CD14-positive monocyte (primary cell): ENCODE data around the gene ZNF488. TPM values are rescaled to one million over a fixed set of nuclear protein-coding genes. Genes with fewer than 3 reads are reported as not detected.
"Not testable (repeated sequence)": the region's sequence is repeated elsewhere in the genome, so short reads cannot be mapped to it uniquely, and the experiment has no call there.

Source experiments
- DNase-seq, 3 donors: peaks; one replicate each; pipeline ENCODE4 v3.0.0-alpha.2; 2011 to 2022
- H2AFZ ChIP-seq: 2 replicates; pipeline ENCODE4 v1.6.0; 2012; ENCODE audit warnings: mild to moderate bottlenecking, low read depth, low read length, inconsistent platforms; ENCODE audit not compliant: insufficient read depth, poor library complexity, severe bottlenecking
- H3K27ac ChIP-seq, 2 donors: 1 replicate in 1 of 2; 2 replicates in 1 of 2; pipeline ENCODE4 v1.5.1; 2012 to 2013; ENCODE audit warnings: low read length in 2 of 2, control low read depth in 1 of 2, inconsistent platforms in 1 of 2, low read depth in 1 of 2, mild to moderate bottlenecking in 1 of 2
- H3K27me3 ChIP-seq, 2 donors: one replicate each; pipeline versions ENCODE4 v1.6.0 to v1.6.1; 2011 to 2013; ENCODE audit warnings: low read length in 2 of 2; ENCODE audit not compliant: control insufficient read depth in 2 of 2, insufficient read depth in 2 of 2
- H3K36me3 ChIP-seq, 2 donors: replicated peaks in 1 of 2; 1 replicate in 1 of 2; 2 replicates in 1 of 2; pipeline versions ENCODE4 v1.5.1 to v1.6.1; 2012 to 2013; ENCODE audit warnings: low read length in 2 of 2, control low read depth in 1 of 2, inconsistent platforms in 1 of 2, mild to moderate bottlenecking in 1 of 2; ENCODE audit not compliant: insufficient read depth in 2 of 2, control insufficient read depth in 1 of 2
- H3K4me1 ChIP-seq, 2 donors: 1 replicate in 1 of 2; 2 replicates in 1 of 2; pipeline versions ENCODE4 v1.5.1 to v1.6.1; 2012 to 2013; ENCODE audit warnings: low read length in 2 of 2, control low read depth in 1 of 2, inconsistent platforms in 1 of 2, mild to moderate bottlenecking in 1 of 2, moderate library complexity in 1 of 2; ENCODE audit not compliant: insufficient read depth in 2 of 2, control insufficient read depth in 1 of 2
- H3K4me2 ChIP-seq: replicated peaks from 2 replicates; pipeline ENCODE3; 2012; ENCODE audit warnings: low read length, moderate library complexity, mild to moderate bottlenecking; ENCODE audit not compliant: poor library complexity, severe bottlenecking; ENCODE audit errors: extremely low read depth
- H3K4me3 ChIP-seq, 3 experiments: fragments of 200-600 bp in 1 of 3; sonication (generic) in 1 of 3; replicated peaks in 1 of 3; 1 replicate in 2 of 3; 2 replicates in 1 of 3; pipeline ENCODE4 v1.5.1; 2011 to 2013; ENCODE audit warnings: low read length in 3 of 3, mild to moderate bottlenecking in 3 of 3, control low read depth in 2 of 3, low read depth in 2 of 3, inconsistent platforms in 1 of 3, moderate library complexity in 1 of 3
- H3K79me2 ChIP-seq: 2 replicates; pipeline ENCODE4 v1.6.0; 2012; ENCODE audit warnings: mild to moderate bottlenecking, control low read depth, inconsistent platforms, low read length, moderate library complexity; ENCODE audit not compliant: insufficient read depth
- H3K9ac ChIP-seq: 2 replicates; pipeline ENCODE4 v1.6.0; 2017; ENCODE audit warnings: low read length, mild to moderate bottlenecking; ENCODE audit not compliant: insufficient read depth, poor library complexity, severe bottlenecking
- H3K9me3 ChIP-seq, 2 donors: replicated peaks in 1 of 2; 1 replicate in 1 of 2; 2 replicates in 1 of 2; pipeline versions ENCODE4 v1.5.1 to v1.6.1; 2012 to 2013; ENCODE audit warnings: low read length in 2 of 2, control low read depth in 1 of 2; ENCODE audit not compliant: control insufficient read depth in 1 of 2, insufficient read depth in 1 of 2
- H4K20me1 ChIP-seq: 2 replicates; pipeline ENCODE4 v1.6.0; 2012; ENCODE audit warnings: mild to moderate bottlenecking, low read length, control low read depth, moderate library complexity; ENCODE audit not compliant: insufficient read depth
- H3K27ac Mint-ChIP-seq, 7 donors: one replicate each; pipeline ENCODE4 v1.8.0; 2020; ENCODE audit warnings: mild to moderate bottlenecking in 7 of 7, mixed read lengths in 7 of 7, moderate library complexity in 6 of 7, inconsistent platforms in 2 of 7
- H3K27me3 Mint-ChIP-seq, 3 donors: one replicate each; pipeline ENCODE4 v1.8.0; 2021 to 2022; ENCODE audit warnings: low read depth in 3 of 3, mild to moderate bottlenecking in 3 of 3, mixed read lengths in 3 of 3, moderate library complexity in 3 of 3, inconsistent platforms in 1 of 3
- H3K36me3 Mint-ChIP-seq, 2 donors: one replicate each; pipeline ENCODE4 v1.8.0; 2020; ENCODE audit warnings: mixed read lengths in 2 of 2, inconsistent platforms in 1 of 2, mild to moderate bottlenecking in 1 of 2
- H3K4me1 Mint-ChIP-seq: one replicate; pipeline ENCODE4 v1.8.0; 2020; ENCODE audit warnings: mild to moderate bottlenecking, mixed read lengths
- H3K4me3 Mint-ChIP-seq, 2 donors: one replicate each; pipeline ENCODE4 v1.8.0; 2020; ENCODE audit warnings: mild to moderate bottlenecking in 2 of 2, mixed read lengths in 2 of 2, moderate library complexity in 1 of 2
- H3K9me3 Mint-ChIP-seq, 7 donors: one replicate each; pipeline ENCODE4 v1.8.0; 2020 to 2022; ENCODE audit warnings: mixed read lengths in 7 of 7, mild to moderate bottlenecking in 6 of 7, moderate library complexity in 6 of 7, inconsistent platforms in 2 of 7
- WGBS: methylation state at CpG from one replicate; pipeline ENCODE4 v1.1.5; 2013; ENCODE audit warnings: missing lambda C conversion rate; ENCODE audit not compliant: insufficient coverage; 5-methylcytosine and 5-hydroxymethylcytosine counted together
- intact Hi-C, 2 donors: fragments of 100-400 bp; cut with micrococcal nuclease; formaldehyde crosslinking; loops; one replicate each; pipeline versions ENCODE4 v1.15.0 to v1.15.1; 2023
- polyA plus RNA-seq, 3 donors: library from polyadenylated mRNA; depleted of rRNA in 1 of 3; unstranded in 2 of 3; stranded (reverse) in 1 of 3; fragments of 300-500 nt in 2 of 3; fragments of >200 nt in 1 of 3; fragmentation: Illumina TruSeq in 2 of 3; gene quantifications; 1 replicate in 2 of 3; 2 replicates in 1 of 3; pipeline ENCODE4 v1.2.3, GENCODE V29; 2012 to 2021
- TF ChIP-seq, protein P1 (sequence below): fragments of 200-600 bp; IDR thresholded peaks from one replicate; pipeline ENCODE4 v1.8.0; 2022; ENCODE audit warnings: antibody characterized with exemption, mild to moderate bottlenecking

ZNF488 gene
- polyA plus RNA-seq, 3 donors, result not detected

DNA sequence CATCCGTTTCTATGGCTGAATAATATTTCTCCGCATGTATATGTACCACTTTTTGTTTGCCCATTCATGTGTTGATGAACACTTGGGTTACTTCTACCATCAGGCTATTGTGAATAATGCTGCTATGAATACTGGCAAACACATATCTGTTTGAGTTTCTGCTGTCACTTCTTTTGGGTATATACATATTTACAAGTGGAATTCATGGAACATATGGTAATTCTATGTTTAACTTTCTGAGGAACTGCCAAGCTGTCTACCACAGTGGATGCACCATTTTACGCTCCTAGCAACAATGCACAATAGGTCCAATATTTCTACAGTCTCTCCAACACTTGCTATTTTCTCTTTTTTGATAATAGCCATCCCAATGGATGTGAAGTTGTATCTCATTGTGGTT, 5.5 kb upstream of the ZNF488 start:
- no CpG with 5 or more reads among the region's 3 CpGs for WGBS
- no peak for DNase-seq
- Mint-ChIP-seq H3K27me3 (peaks cover 7 to 21% (median 10%) of the 10 kb centered on the region in 3 donors), H3K4me3 (no peak overlapping the region), H3K9me3 (peaks cover 7 to 21% (median 11%) of the 10 kb centered on the region in 7 donors), H3K4me1 (peaks cover 14% of the 10 kb centered on the region), H3K27ac (no peak overlapping the region), H3K36me3 (peaks cover 5 to 6% of the 10 kb centered on the region in 2 donors)
- Histone ChIP-seq H2AFZ (no peak overlapping the region), H3K4me1 (peaks cover 5 to 10% of the 10 kb centered on the region in 2 donors), H3K27me3 (no peaks in the 10 kb centered on the region), H3K27ac (no peak overlapping the region), H3K9me3 (peaks cover 0 to 5% of the 10 kb centered on the region in 2 donors), H3K36me3 (no peaks in the 10 kb centered on the region), H3K4me2 (no peak overlapping the region), H3K79me2 (no peaks in the 10 kb centered on the region), H4K20me1 (no peaks in the 10 kb centered on the region), H3K9ac (no peak overlapping the region), H3K4me3 (no peak overlapping the region)
- TF ChIP-seq, protein P1, sequence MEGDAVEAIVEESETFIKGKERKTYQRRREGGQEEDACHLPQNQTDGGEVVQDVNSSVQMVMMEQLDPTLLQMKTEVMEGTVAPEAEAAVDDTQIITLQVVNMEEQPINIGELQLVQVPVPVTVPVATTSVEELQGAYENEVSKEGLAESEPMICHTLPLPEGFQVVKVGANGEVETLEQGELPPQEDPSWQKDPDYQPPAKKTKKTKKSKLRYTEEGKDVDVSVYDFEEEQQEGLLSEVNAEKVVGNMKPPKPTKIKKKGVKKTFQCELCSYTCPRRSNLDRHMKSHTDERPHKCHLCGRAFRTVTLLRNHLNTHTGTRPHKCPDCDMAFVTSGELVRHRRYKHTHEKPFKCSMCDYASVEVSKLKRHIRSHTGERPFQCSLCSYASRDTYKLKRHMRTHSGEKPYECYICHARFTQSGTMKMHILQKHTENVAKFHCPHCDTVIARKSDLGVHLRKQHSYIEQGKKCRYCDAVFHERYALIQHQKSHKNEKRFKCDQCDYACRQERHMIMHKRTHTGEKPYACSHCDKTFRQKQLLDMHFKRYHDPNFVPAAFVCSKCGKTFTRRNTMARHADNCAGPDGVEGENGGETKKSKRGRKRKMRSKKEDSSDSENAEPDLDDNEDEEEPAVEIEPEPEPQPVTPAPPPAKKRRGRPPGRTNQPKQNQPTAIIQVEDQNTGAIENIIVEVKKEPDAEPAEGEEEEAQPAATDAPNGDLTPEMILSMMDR, result no peak
- intact Hi-C loops, result no loop called here

DNA sequence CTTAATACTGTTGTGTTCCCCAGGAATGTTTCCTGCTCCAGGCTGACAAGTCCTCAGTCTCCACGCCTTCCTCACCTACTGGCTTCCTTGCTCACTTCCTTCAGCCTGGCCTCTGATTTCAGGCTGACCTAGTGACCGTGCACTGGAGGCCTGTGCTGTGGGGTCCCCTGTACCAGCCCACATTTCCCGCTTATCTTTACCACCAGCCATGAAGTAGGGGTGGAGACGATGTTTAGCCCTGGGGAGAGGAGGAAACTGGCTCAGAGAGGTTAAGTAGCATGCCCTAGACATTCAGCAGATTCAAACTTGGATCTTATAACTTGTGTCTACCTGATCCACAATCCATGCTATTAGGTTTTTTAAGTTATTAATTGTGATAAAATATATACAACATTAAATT, 4.8 kb upstream of the ZNF488 start:
- Mint-ChIP-seq H3K4me3 (no peak overlapping the region), H3K9me3 (peaks cover 7 to 21% (median 11%) of the 10 kb centered on the region in 7 donors), H3K27ac (no peak overlapping the region), H3K27me3 (peaks cover 6 to 15% (median 10%) of the 10 kb centered on the region in 3 donors), H3K36me3 (peaks cover 5 to 6% of the 10 kb centered on the region in 2 donors), H3K4me1 (peaks cover 16% of the 10 kb centered on the region)
- Histone ChIP-seq H4K20me1 (no peaks in the 10 kb centered on the region), H3K79me2 (no peaks in the 10 kb centered on the region), H3K4me2 (no peak overlapping the region), H3K4me3 (no peak overlapping the region), H2AFZ (no peak overlapping the region), H3K9me3 (peaks cover 0 to 5% of the 10 kb centered on the region in 2 donors), H3K36me3 (no peaks in the 10 kb centered on the region), H3K27ac (no peak overlapping the region), H3K9ac (no peak overlapping the region), H3K4me1 (peaks cover 8 to 18% of the 10 kb centered on the region in 2 donors), H3K27me3 (peaks cover 0 to under 1% of the 10 kb centered on the region in 2 donors)
- TF ChIP-seq, protein P1, result no peak
- intact Hi-C loops, result no loop called here
- WGBS, result no CpG with 5 or more reads among the region's 4 CpGs
- DNase-seq, result no peak

DNA sequence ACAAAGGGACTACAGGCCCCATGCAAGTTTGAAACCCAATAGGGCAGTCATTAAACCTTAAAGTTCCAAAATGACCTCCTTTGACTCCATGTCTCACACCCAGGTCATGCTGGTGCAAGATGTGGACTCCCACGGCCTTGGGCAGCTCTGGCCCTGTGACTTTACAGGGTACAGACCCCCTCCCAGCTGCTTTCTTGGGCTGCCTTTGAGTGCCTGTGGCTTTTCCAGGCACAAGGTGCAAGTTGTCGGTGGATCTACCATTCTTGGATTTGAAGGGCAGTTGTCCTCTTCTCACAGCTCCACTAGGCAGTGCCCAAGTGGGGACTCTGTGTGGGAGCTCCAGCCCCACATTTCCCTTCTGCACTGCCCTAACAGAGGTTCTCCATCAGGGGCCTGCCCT, 2.0 kb upstream of the ZNF488 start:
- H3K79me2 ChIP-seq, H3K9ac ChIP-seq, H3K9me3 ChIP-seq, intact Hi-C loops, H3K36me3 Mint-ChIP-seq, H4K20me1 ChIP-seq, H3K27ac ChIP-seq, H3K4me3 Mint-ChIP-seq, H3K27ac Mint-ChIP-seq, H3K4me2 ChIP-seq, H3K36me3 ChIP-seq, H3K4me3 ChIP-seq, DNase-seq, H3K27me3 ChIP-seq, H2AFZ ChIP-seq: not testable (repeated sequence)
- Mint-ChIP-seq H3K27me3 (peaks cover 7 to 18% (median 16%) of the 10 kb centered on the region in 3 donors), H3K4me1 (peaks cover 22% of the 10 kb centered on the region), H3K9me3 (peaks cover 7 to 21% (median 11%) of the 10 kb centered on the region in 7 donors)
- 57% methylated on average over 1 of the region's 2 CpGs for WGBS
- peaks cover 9 to 21% of the 10 kb centered on the region in 2 donors for H3K4me1 ChIP-seq
